ENCODE data around the gene RBBP4. TPM values are rescaled to one million over a fixed set of nuclear protein-coding genes. Genes with fewer than 3 reads are reported as not detected.

The RBBP4 gene
- total and polyA plus RNA-seq, 2 of the 13 experiments (the other 11 are each of a cell fraction or from before 2014, with no cell fraction given): 64.4 to 166 TPM

DNA sequence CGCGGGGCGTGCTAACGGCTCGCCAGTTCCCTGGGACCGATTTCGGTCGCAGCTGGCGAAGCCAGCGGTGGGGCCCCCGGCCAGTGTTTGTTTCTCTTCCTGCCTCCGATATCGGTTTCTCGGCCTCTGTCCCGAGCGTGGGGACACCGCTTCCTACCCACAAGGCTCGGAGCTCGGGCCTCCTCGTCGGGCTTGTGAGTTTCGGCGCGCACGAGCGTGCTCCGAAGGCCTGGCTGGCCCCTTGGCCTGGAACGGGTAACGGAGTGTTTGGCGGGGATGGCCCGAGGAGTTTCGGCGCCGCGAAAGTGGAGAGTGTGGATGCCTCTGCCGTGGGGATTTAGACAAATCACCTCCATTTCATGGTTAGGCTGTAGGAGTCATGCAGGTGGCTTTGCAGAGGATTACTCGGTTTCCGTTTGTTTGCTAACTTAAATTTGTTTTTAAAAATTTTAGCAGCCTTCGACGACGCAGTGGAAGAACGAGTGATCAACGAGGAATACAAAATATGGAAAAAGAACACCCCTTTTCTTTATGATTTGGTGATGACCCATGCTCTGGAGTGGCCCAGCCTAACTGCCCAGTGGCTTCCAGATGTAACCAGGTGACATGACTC, 559 bp downstream of the RBBP4 start (continued):
- TF ChIP-seq PPARG (CRISPR knock-in tag; conservative IDR thresholded peaks at IDR 0.05) (no peak), ZBTB3 (CRISPR knock-in tag; IDR thresholded peaks at IDR 0.05; ENCODE audit: borderline replicate concordance, low read depth) (no peak; the same call in 1 of the 2 replicates), FOXK1 (CRISPR knock-in tag; IDR thresholded peaks at IDR 0.05; ENCODE audit: borderline replicate concordance, low read depth) (no peak; the same call in 1 of the 2 replicates), ZNF331 (CRISPR knock-in tag; IDR thresholded peaks at IDR 0.05) (no peak), XBP1 (CRISPR knock-in tag; IDR thresholded peaks at IDR 0.05) (no peak), SMYD3 (CRISPR knock-in tag; IDR thresholded peaks at IDR 0.05) (no peak), ZFP82 (CRISPR knock-in tag; IDR thresholded peaks at IDR 0.05; ENCODE audit: borderline replicate concordance) (0 out of 2 replicates have a peak, but pooled peaks have one; percentile 31), SETDB1 (CRISPR knock-in tag; IDR thresholded peaks at IDR 0.05; ENCODE audit: borderline replicate concordance) (0 out of 2 replicates have a peak, but pooled peaks have one; percentile 52), MEIS2 (CRISPR knock-in tag; IDR thresholded peaks at IDR 0.05) (no peak), MAFF (IDR thresholded peaks at IDR 0.05; ENCODE audit: low read depth, low read length) (no peak), ZSCAN22 (CRISPR knock-in tag; IDR thresholded peaks at IDR 0.05) (0 out of 2 replicates have a peak, but pooled peaks have one; percentile 2), ZNF883 (CRISPR knock-in tag; IDR thresholded peaks at IDR 0.05; ENCODE audit: not compliant biosample characterization) (peak; percentile 9), ZNF652 (CRISPR knock-in tag; IDR thresholded peaks at IDR 0.05; ENCODE audit: borderline replicate concordance, low read depth) (no peak), SSRP1 (CRISPR knock-in tag; IDR thresholded peaks at IDR 0.05) (no peak), MAFK (conservative IDR thresholded peaks at IDR 0.05 in 1 of 2, IDR thresholded peaks at IDR 0.05 in 1 of 2; ENCODE audit: low read length in 2 of 2) (no peak), SP1 (IDR thresholded peaks at IDR 0.05) (no peak), SP1 (CRISPR knock-in tag; IDR thresholded peaks at IDR 0.05) (no peak; the same call in 1 of the 2 replicates), ZNF850 (CRISPR knock-in tag; conservative IDR thresholded peaks at IDR 0.05) (no peak), ZNF367 (CRISPR knock-in tag; IDR thresholded peaks at IDR 0.05; ENCODE audit: borderline replicate concordance) (no peak), ZNF3 (CRISPR knock-in tag; IDR thresholded peaks at IDR 0.05) (0 out of 2 replicates have a peak, but pooled peaks have one; percentile 27), NFATC3 (CRISPR knock-in tag; IDR thresholded peaks at IDR 0.05) (no peak; the same call in 1 of the 2 replicates), CCAR2 (optimal IDR thresholded peaks at IDR 0.05; ENCODE audit: low read depth, low read length) (no peak), JDP2 (CRISPR knock-in tag; IDR thresholded peaks at IDR 0.05; ENCODE audit: borderline replicate concordance) (no peak), MEIS1 (CRISPR knock-in tag; IDR thresholded peaks at IDR 0.05; ENCODE audit: borderline replicate concordance) (no peak; the same call in 1 of the 2 replicates), ONECUT2 (CRISPR knock-in tag; IDR thresholded peaks at IDR 0.05) (no peak)
- TF ChIP-seq, protein P1, sequence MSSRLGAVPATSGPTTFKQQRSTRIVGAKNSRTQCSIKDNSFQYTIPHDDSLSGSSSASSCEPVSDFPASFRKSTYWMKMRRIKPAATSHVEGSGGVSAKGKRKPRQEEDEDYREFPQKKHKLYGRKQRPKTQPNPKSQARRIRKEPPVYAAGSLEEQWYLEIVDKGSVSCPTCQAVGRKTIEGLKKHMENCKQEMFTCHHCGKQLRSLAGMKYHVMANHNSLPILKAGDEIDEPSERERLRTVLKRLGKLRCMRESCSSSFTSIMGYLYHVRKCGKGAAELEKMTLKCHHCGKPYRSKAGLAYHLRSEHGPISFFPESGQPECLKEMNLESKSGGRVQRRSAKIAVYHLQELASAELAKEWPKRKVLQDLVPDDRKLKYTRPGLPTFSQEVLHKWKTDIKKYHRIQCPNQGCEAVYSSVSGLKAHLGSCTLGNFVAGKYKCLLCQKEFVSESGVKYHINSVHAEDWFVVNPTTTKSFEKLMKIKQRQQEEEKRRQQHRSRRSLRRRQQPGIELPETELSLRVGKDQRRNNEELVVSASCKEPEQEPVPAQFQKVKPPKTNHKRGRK (CRISPR knock-in tag; IDR thresholded peaks at IDR 0.05): no peak
- TF ChIP-seq, protein P2, sequence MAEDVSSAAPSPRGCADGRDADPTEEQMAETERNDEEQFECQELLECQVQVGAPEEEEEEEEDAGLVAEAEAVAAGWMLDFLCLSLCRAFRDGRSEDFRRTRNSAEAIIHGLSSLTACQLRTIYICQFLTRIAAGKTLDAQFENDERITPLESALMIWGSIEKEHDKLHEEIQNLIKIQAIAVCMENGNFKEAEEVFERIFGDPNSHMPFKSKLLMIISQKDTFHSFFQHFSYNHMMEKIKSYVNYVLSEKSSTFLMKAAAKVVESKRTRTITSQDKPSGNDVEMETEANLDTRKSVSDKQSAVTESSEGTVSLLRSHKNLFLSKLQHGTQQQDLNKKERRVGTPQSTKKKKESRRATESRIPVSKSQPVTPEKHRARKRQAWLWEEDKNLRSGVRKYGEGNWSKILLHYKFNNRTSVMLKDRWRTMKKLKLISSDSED (CRISPR knock-in tag; IDR thresholded peaks at IDR 0.05): no peak
- TF ChIP-seq, protein P3, sequence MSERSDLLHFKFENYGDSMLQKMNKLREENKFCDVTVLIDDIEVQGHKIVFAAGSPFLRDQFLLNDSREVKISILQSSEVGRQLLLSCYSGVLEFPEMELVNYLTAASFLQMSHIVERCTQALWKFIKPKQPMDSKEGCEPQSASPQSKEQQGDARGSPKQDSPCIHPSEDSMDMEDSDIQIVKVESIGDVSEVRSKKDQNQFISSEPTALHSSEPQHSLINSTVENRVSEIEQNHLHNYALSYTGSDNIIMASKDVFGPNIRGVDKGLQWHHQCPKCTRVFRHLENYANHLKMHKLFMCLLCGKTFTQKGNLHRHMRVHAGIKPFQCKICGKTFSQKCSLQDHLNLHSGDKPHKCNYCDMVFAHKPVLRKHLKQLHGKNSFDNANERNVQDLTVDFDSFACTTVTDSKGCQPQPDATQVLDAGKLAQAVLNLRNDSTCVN (CRISPR knock-in tag; IDR thresholded peaks at IDR 0.05; ENCODE audit: borderline replicate concordance): no peak
